CD14-positive monocyte (primary cell): Measurements from ENCODE around the gene ARHGEF3. TPM values are rescaled to one million over a fixed set of nuclear protein-coding genes. Genes with fewer than 3 reads are reported as not detected.

Experiments used
- DNase-seq, 3 donors: peaks; one replicate each; pipeline ENCODE4 v3.0.0-alpha.2; 2011 to 2022
- H2AFZ ChIP-seq: 2 replicates; pipeline ENCODE4 v1.6.0; 2012; ENCODE audit warnings: mild to moderate bottlenecking, low read depth, low read length, inconsistent platforms; ENCODE audit not compliant: insufficient read depth, poor library complexity, severe bottlenecking
- H3K27ac ChIP-seq, 2 donors: 1 replicate in 1 of 2; 2 replicates in 1 of 2; pipeline ENCODE4 v1.5.1; 2012 to 2013; ENCODE audit warnings: low read length in 2 of 2, control low read depth in 1 of 2, inconsistent platforms in 1 of 2, low read depth in 1 of 2, mild to moderate bottlenecking in 1 of 2
- H3K27me3 ChIP-seq, 2 donors: one replicate each; pipeline versions ENCODE4 v1.6.0 to v1.6.1; 2011 to 2013; ENCODE audit warnings: low read length in 2 of 2; ENCODE audit not compliant: control insufficient read depth in 2 of 2, insufficient read depth in 2 of 2
- H3K36me3 ChIP-seq, 2 donors: replicated peaks in 1 of 2; 1 replicate in 1 of 2; 2 replicates in 1 of 2; pipeline versions ENCODE4 v1.5.1 to v1.6.1; 2012 to 2013; ENCODE audit warnings: low read length in 2 of 2, control low read depth in 1 of 2, inconsistent platforms in 1 of 2, mild to moderate bottlenecking in 1 of 2; ENCODE audit not compliant: insufficient read depth in 2 of 2, control insufficient read depth in 1 of 2
- H3K4me1 ChIP-seq, 2 donors: 1 replicate in 1 of 2; 2 replicates in 1 of 2; pipeline versions ENCODE4 v1.5.1 to v1.6.1; 2012 to 2013; ENCODE audit warnings: low read length in 2 of 2, control low read depth in 1 of 2, inconsistent platforms in 1 of 2, mild to moderate bottlenecking in 1 of 2, moderate library complexity in 1 of 2; ENCODE audit not compliant: insufficient read depth in 2 of 2, control insufficient read depth in 1 of 2
- H3K4me2 ChIP-seq: replicated peaks from 2 replicates; pipeline ENCODE3; 2012; ENCODE audit warnings: low read length, moderate library complexity, mild to moderate bottlenecking; ENCODE audit not compliant: poor library complexity, severe bottlenecking; ENCODE audit errors: extremely low read depth
- H3K4me3 ChIP-seq, 3 experiments: fragments of 200-600 bp in 1 of 3; sonication (generic) in 1 of 3; replicated peaks in 1 of 3; 1 replicate in 2 of 3; 2 replicates in 1 of 3; pipeline ENCODE4 v1.5.1; 2011 to 2013; ENCODE audit warnings: low read length in 3 of 3, mild to moderate bottlenecking in 3 of 3, control low read depth in 2 of 3, low read depth in 2 of 3, inconsistent platforms in 1 of 3, moderate library complexity in 1 of 3
- H3K79me2 ChIP-seq: 2 replicates; pipeline ENCODE4 v1.6.0; 2012; ENCODE audit warnings: mild to moderate bottlenecking, control low read depth, inconsistent platforms, low read length, moderate library complexity; ENCODE audit not compliant: insufficient read depth
- H3K9ac ChIP-seq: 2 replicates; pipeline ENCODE4 v1.6.0; 2017; ENCODE audit warnings: low read length, mild to moderate bottlenecking; ENCODE audit not compliant: insufficient read depth, poor library complexity, severe bottlenecking
- H3K9me3 ChIP-seq, 2 donors: replicated peaks in 1 of 2; 1 replicate in 1 of 2; 2 replicates in 1 of 2; pipeline versions ENCODE4 v1.5.1 to v1.6.1; 2012 to 2013; ENCODE audit warnings: low read length in 2 of 2, control low read depth in 1 of 2; ENCODE audit not compliant: control insufficient read depth in 1 of 2, insufficient read depth in 1 of 2
- H4K20me1 ChIP-seq: 2 replicates; pipeline ENCODE4 v1.6.0; 2012; ENCODE audit warnings: mild to moderate bottlenecking, low read length, control low read depth, moderate library complexity; ENCODE audit not compliant: insufficient read depth
- H3K27ac Mint-ChIP-seq, 7 donors: one replicate each; pipeline ENCODE4 v1.8.0; 2020; ENCODE audit warnings: mild to moderate bottlenecking in 7 of 7, mixed read lengths in 7 of 7, moderate library complexity in 6 of 7, inconsistent platforms in 2 of 7
- H3K27me3 Mint-ChIP-seq, 3 donors: one replicate each; pipeline ENCODE4 v1.8.0; 2021 to 2022; ENCODE audit warnings: low read depth in 3 of 3, mild to moderate bottlenecking in 3 of 3, mixed read lengths in 3 of 3, moderate library complexity in 3 of 3, inconsistent platforms in 1 of 3
- H3K36me3 Mint-ChIP-seq, 2 donors: one replicate each; pipeline ENCODE4 v1.8.0; 2020; ENCODE audit warnings: mixed read lengths in 2 of 2, inconsistent platforms in 1 of 2, mild to moderate bottlenecking in 1 of 2
- H3K4me1 Mint-ChIP-seq: one replicate; pipeline ENCODE4 v1.8.0; 2020; ENCODE audit warnings: mild to moderate bottlenecking, mixed read lengths
- H3K4me3 Mint-ChIP-seq, 2 donors: one replicate each; pipeline ENCODE4 v1.8.0; 2020; ENCODE audit warnings: mild to moderate bottlenecking in 2 of 2, mixed read lengths in 2 of 2, moderate library complexity in 1 of 2
- H3K9me3 Mint-ChIP-seq, 7 donors: one replicate each; pipeline ENCODE4 v1.8.0; 2020 to 2022; ENCODE audit warnings: mixed read lengths in 7 of 7, mild to moderate bottlenecking in 6 of 7, moderate library complexity in 6 of 7, inconsistent platforms in 2 of 7
- WGBS: methylation state at CpG from one replicate; pipeline ENCODE4 v1.1.5; 2013; ENCODE audit warnings: missing lambda C conversion rate; ENCODE audit not compliant: insufficient coverage; 5-methylcytosine and 5-hydroxymethylcytosine counted together
- intact Hi-C, 2 donors: fragments of 100-400 bp; cut with micrococcal nuclease; formaldehyde crosslinking; loops; one replicate each; pipeline versions ENCODE4 v1.15.0 to v1.15.1; 2023
- polyA plus RNA-seq, 3 donors: library from polyadenylated mRNA; depleted of rRNA in 1 of 3; unstranded in 2 of 3; stranded (reverse) in 1 of 3; fragments of 300-500 nt in 2 of 3; fragments of >200 nt in 1 of 3; fragmentation: Illumina TruSeq in 2 of 3; gene quantifications; 1 replicate in 2 of 3; 2 replicates in 1 of 3; pipeline ENCODE4 v1.2.3, GENCODE V29; 2012 to 2021
- TF ChIP-seq, protein P1 (sequence below): fragments of 200-600 bp; IDR thresholded peaks from one replicate; pipeline ENCODE4 v1.8.0; 2022; ENCODE audit warnings: antibody characterized with exemption, mild to moderate bottlenecking

Gene ARHGEF3
- polyA plus RNA-seq, 3 donors: 22.6 to 29.5 (median 26.5) TPM

DNA sequence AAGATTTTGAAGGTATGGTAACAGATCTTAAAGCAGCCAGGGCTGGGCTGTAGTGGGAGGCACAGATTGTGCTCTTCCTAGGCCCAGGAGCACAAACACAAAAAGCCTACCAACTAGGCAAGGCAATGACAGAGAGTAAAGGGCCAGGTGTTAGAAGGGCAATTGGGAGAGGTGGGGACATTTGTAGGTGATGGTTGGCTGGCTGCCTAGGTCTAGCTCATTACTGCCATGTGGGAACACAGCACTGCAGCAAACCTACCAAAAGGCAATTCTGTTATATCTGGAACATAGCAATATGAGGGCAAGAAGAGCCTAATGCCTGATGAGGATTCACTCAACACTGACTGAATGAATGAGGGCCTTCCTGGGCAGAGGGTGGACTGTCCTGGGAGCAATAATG, 30.4 kb downstream of the ARHGEF3 start:
- peaks cover 0 to 1% (median 0%) of the 10 kb centered on the region in 7 donors for H3K9me3 Mint-ChIP-seq
- Histone ChIP-seq H3K4me2 (no peak overlapping the region), H3K4me1 (peaks cover 31 to 35% of the 10 kb centered on the region in 2 donors), H3K9me3 (no peaks in the 10 kb centered on the region), H3K27ac (no peak overlapping the region), H2AFZ (no peak overlapping the region), H3K9ac (no peak overlapping the region), H3K36me3 (peaks cover 23 to 55% of the 10 kb centered on the region in 2 donors), H3K79me2 (peaks cover 23% of the 10 kb centered on the region), H3K4me3 (no peak overlapping the region), H4K20me1 (peaks cover 27% of the 10 kb centered on the region), H3K27me3 (no peaks in the 10 kb centered on the region)
- no peak overlapping the region for H3K4me3 Mint-ChIP-seq
- no peak for DNase-seq
- TF ChIP-seq, protein P1, sequence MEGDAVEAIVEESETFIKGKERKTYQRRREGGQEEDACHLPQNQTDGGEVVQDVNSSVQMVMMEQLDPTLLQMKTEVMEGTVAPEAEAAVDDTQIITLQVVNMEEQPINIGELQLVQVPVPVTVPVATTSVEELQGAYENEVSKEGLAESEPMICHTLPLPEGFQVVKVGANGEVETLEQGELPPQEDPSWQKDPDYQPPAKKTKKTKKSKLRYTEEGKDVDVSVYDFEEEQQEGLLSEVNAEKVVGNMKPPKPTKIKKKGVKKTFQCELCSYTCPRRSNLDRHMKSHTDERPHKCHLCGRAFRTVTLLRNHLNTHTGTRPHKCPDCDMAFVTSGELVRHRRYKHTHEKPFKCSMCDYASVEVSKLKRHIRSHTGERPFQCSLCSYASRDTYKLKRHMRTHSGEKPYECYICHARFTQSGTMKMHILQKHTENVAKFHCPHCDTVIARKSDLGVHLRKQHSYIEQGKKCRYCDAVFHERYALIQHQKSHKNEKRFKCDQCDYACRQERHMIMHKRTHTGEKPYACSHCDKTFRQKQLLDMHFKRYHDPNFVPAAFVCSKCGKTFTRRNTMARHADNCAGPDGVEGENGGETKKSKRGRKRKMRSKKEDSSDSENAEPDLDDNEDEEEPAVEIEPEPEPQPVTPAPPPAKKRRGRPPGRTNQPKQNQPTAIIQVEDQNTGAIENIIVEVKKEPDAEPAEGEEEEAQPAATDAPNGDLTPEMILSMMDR: no peak
- H3K36me3 Mint-ChIP-seq: peaks cover 51 to 58% of the 10 kb centered on the region in 2 donors
- H3K4me1 Mint-ChIP-seq: peaks cover 35% of the 10 kb centered on the region
- H3K27me3 Mint-ChIP-seq: peaks cover 0 to 4% (median 0%) of the 10 kb centered on the region in 3 donors
- peak overlapping the region in 2 of 7 donors; percentile 38 to 69 for H3K27ac Mint-ChIP-seq
- intact Hi-C loops: no loop called here

DNA sequence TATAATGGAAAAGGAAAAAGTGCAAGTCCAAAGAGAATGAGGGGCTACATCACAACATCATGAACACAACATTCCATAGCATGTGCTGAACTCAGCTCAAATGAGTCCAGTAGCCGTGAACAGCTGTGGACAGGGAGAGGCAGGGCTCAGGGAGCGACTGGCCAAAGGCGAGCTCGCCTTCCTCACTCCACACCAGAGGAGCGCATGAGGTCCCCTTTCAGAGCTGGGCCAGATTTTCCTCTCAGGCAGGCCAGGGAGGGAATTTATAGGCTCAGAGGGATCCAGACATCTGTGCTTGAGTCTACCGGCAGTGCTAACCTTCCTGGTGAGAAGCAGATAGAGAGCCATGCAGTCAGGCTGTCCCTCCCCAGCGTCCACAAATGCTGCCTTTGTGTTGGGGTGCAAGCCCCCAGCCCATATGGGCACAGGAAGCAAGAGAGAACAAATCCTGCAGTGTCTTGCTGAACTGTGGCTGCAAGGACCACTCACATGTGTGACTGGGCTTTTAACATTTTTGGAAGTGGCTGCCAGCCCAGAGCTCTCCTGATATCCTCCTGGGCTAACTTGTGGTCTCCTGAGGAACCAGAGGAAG, 32.5 kb downstream of the ARHGEF3 start:
- Histone ChIP-seq H2AFZ (no peak overlapping the region), H3K4me2 (no peak overlapping the region), H3K27ac (no peak overlapping the region), H3K4me3 (no peak overlapping the region), H3K4me1 (peaks cover 11 to 16% of the 10 kb centered on the region in 2 donors), H3K27me3 (no peaks in the 10 kb centered on the region), H4K20me1 (peaks cover 18% of the 10 kb centered on the region), H3K9me3 (no peaks in the 10 kb centered on the region), H3K9ac (no peak overlapping the region), H3K36me3 (peaks cover 23 to 69% of the 10 kb centered on the region in 2 donors), H3K79me2 (peaks cover 9% of the 10 kb centered on the region)
- intact Hi-C loops: no loop called here
- 100% methylated on average over 2 of the region's 7 CpGs for WGBS
- Mint-ChIP-seq H3K4me1 (peaks cover 20% of the 10 kb centered on the region), H3K27ac (no peak overlapping the region), H3K9me3 (peaks cover 0 to 1% (median 0%) of the 10 kb centered on the region in 7 donors), H3K36me3 (peaks cover 62 to 65% of the 10 kb centered on the region in 2 donors), H3K4me3 (no peak overlapping the region), H3K27me3 (peaks cover 0 to 4% (median 1%) of the 10 kb centered on the region in 3 donors)
- TF ChIP-seq, protein P1: no peak
- DNase-seq: no peak
